ENCODE data around the gene SLC22A17. TPM values are rescaled to one million over a fixed set of nuclear protein-coding genes. Genes with fewer than 3 reads are reported as not detected.

Gene SLC22A17
- total and polyA plus RNA-seq, 2 of the 13 experiments (the other 11 are each of a cell fraction or from before 2014, with no cell fraction given): 0.95 to 1.1 TPM

GRCh38 chr14:23320584-23321571 lies 31.8 kb downstream of the SLC22A17 start, which contains the start of gene PABPN1 (continued):
- TF ChIP-seq SIX4 (CRISPR knock-in tag; IDR thresholded peaks at IDR 0.05): peak; percentile 53
- peak; percentile 97 for TF ChIP-seq HNF1B (CRISPR knock-in tag; IDR thresholded peaks at IDR 0.05)
- TF ChIP-seq ZMYM2 (CRISPR knock-in tag; IDR thresholded peaks at IDR 0.05): no peak
- TF ChIP-seq ZFP41 (CRISPR knock-in tag; IDR thresholded peaks at IDR 0.05; ENCODE audit: borderline replicate concordance): peak; percentile 95
- TF ChIP-seq MAFF (IDR thresholded peaks at IDR 0.05; ENCODE audit: low read depth, low read length): peak; percentile 41; the same call in 1 of the 2 replicates
- TF ChIP-seq MTA1 (CRISPR knock-in tag; IDR thresholded peaks at IDR 0.05; ENCODE audit: borderline replicate concordance): no peak
- TF ChIP-seq ZBTB38 (CRISPR knock-in tag; IDR thresholded peaks at IDR 0.05): peak; percentile 100
- TF ChIP-seq KLF13 (CRISPR knock-in tag; IDR thresholded peaks at IDR 0.05): peak; percentile 97; the same call in 1 of the 2 replicates
- TF ChIP-seq TRIM22 (IDR thresholded peaks at IDR 0.05): no peak
- 0 out of 2 replicates have a peak, but pooled peaks have one; percentile 43 for TF ChIP-seq HMG20A (CRISPR knock-in tag; IDR thresholded peaks at IDR 0.05; ENCODE audit: borderline replicate concordance)
- peak; percentile 97; the same call in 1 of the 2 replicates for TF ChIP-seq TBP (CRISPR knock-in tag; IDR thresholded peaks at IDR 0.05)
- TF ChIP-seq ATF2 (CRISPR knock-in tag; IDR thresholded peaks at IDR 0.05): peak; percentile 98
- TF ChIP-seq ZNF563 (CRISPR knock-in tag; IDR thresholded peaks at IDR 0.05): peak; percentile 77
- no peak for TF ChIP-seq HNRNPUL1 (IDR thresholded peaks at IDR 0.05; ENCODE audit: low read depth, low read length)
- TF ChIP-seq ZC3H4 (CRISPR knock-in tag; IDR thresholded peaks at IDR 0.05; ENCODE audit: borderline replicate concordance): no peak; the same call in 1 of the 2 replicates
- no peak for TF ChIP-seq SOX6 (IDR thresholded peaks at IDR 0.05)
- TF ChIP-seq SOX6 (CRISPR knock-in tag; IDR thresholded peaks at IDR 0.05): peak; percentile 88
- no peak; the same call in 1 of the 2 replicates for TF ChIP-seq ZNF33A (CRISPR knock-in tag; IDR thresholded peaks at IDR 0.05; ENCODE audit: borderline replicate concordance)
- peak; percentile 1; the same call in 1 of the 2 replicates for TF ChIP-seq NFE2L2 (IDR thresholded peaks at IDR 0.05; ENCODE audit: low read length)
- no peak for TF ChIP-seq TCF12 (IDR thresholded peaks at IDR 0.05)
- TF ChIP-seq TCF12 (CRISPR knock-in tag; IDR thresholded peaks at IDR 0.05): peak; percentile 69
- peak; percentile 80 for TF ChIP-seq PAWR (CRISPR knock-in tag; IDR thresholded peaks at IDR 0.05; ENCODE audit: borderline replicate concordance)
